HS-27A (cell line): ENCODE measurements around the gene RELB.
"Not testable (repeated sequence)": the region's sequence is repeated elsewhere in the genome, so short reads cannot be mapped to it uniquely, and the experiment has no call there.

Experiments used
- DNase-seq: peaks from one replicate; pipeline ENCODE4 v3.0.0-alpha.2; 2012; ENCODE audit warnings: low read depth, missing footprints

The RELB gene

GRCh38 chr19:44987148-44987675 lies 14.1 kb upstream of the RELB start:
- no peak for DNase-seq

- DNase-seq: no peak
Measured at GRCh38 chr19:44988273-44988672, 13.0 kb upstream of the RELB start.

- DNase-seq: peak; percentile 22
Measured at GRCh38 chr19:44988896-44989556, 12.2 kb upstream of the RELB start.

- no peak for DNase-seq
Measured at GRCh38 chr19:44990459-44990858, 10.8 kb upstream of the RELB start.

- no peak for DNase-seq
Measured at GRCh38 chr19:44990966-44991365, 10.3 kb upstream of the RELB start.

- DNase-seq: no peak
Measured at GRCh38 chr19:44992336-44993163, 8.7 kb upstream of the RELB start.

- no peak for DNase-seq
Measured at GRCh38 chr19:44993526-44993925, 7.7 kb upstream of the RELB start.

GRCh38 chr19:44993926-44994537 lies 7.2 kb upstream of the RELB start:
- no peak for DNase-seq

- no peak for DNase-seq
Measured at GRCh38 chr19:44998025-44998424, 3.2 kb upstream of the RELB start.

- DNase-seq: not testable (repeated sequence)
Measured at GRCh38 chr19:44999131-44999925, 1.9 kb upstream of the RELB start.

- DNase-seq: not testable (repeated sequence)
Measured at GRCh38 chr19:45000665-45001064, 599 bp upstream of the RELB start.

GRCh38 chr19:45003485-45003884 lies 2.2 kb downstream of the RELB start:
- no peak for DNase-seq

GRCh38 chr19:45005787-45006186 lies 4.5 kb downstream of the RELB start:
- DNase-seq: no peak

- no peak for DNase-seq
Measured at GRCh38 chr19:45008552-45008951, 7.3 kb downstream of the RELB start.

GRCh38 chr19:45009625-45010255 lies 8.5 kb downstream of the RELB start:
- no peak for DNase-seq

- DNase-seq: no peak
Measured at GRCh38 chr19:45010306-45010705, 9.0 kb downstream of the RELB start.

GRCh38 chr19:45011959-45012358 lies 10.7 kb downstream of the RELB start:
- no peak for DNase-seq

- DNase-seq: peak; percentile 26
Measured at GRCh38 chr19:45016388-45017314, 15.4 kb downstream of the RELB start.

GRCh38 chr19:45019187-45019586 lies 17.9 kb downstream of the RELB start:
- no peak for DNase-seq

GRCh38 chr19:45020071-45020470 lies 18.8 kb downstream of the RELB start:
- DNase-seq: no peak
